CD1c-positive myeloid dendritic cell (primary cell): Measurements from ENCODE around the gene PCP4.
A peak's percentile ranks its signal among the peaks of the same experiment; 100 is the strongest.

Source experiments
- DNase-seq: peaks from one replicate; pipeline ENCODE4 v3.0.0-alpha.2; 2016; ENCODE audit errors: extremely low spot score

Gene PCP4

GRCh38 chr21:39867198-39867650 is at the start of gene PCP4:
Gene PCP4 (plus strand): TSS chr21:39867438. CDS start chr21:39867502, 64 bp downstream.
- peak; percentile 18 for DNase-seq

DNA sequence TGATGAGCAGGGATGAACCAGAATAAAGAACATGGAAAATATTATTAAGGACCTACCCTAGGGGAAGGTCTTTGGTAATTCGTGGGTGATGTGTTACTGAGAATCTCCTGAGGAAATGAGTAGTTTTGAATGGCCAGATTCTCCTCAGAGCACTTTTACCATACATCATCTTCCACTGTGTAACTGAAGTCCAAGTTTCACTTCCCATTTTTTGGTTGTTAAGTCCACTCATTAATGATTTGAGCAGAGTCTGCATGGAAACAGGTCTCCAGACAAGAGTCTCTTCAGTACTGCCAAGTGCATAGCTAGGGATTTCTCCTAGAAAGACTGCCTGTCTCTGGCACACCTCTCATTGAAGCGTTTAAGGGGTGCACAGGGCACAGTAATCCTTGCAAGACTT is 48.7 kb upstream of the PCP4 start:
- DNase-seq = peak; percentile 4

DNA sequence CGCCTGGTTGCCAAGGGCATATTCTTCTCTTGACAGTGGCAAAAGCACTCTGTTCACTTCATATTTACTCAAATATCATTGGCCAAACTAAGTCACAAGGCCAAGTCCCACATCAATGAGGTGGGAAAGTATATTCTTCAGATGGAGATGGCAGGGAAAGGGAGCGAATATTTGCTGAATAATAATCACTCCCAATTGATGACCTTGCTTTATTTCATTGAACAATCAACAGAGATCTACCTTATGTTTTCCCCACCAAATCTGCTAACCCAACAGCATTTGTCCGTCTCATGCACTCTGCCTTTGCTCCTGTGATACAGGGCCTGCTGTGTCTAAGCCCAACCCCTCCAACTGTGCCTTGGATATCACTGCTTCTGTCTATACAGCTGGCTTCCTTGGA is 45.2 kb upstream of the PCP4 start:
- DNase-seq = no peak

DNA sequence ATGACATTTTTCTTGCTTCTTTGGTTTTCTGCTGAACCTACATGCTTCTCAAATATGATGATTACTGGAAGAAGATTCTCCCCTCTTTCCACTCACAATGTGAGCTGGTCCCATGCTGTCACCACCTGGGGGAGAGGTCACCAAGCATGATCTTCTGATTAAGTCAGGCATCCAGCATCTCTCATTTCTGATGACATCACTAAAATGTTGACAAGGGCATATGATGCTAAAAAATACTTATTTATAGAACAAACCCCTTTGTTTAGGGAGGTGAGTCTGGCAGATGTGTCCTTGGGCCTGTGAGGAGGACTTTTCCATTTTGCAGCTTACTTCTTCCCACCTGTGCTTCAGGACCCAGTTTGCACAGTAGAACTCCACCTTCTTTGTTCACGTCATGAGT is 42.0 kb upstream of the PCP4 start:
- no peak for DNase-seq

- DNase-seq = no peak
These were observed 32.7 kb upstream of the PCP4 start for GRCh38 chr21:39834543-39834942.

DNA sequence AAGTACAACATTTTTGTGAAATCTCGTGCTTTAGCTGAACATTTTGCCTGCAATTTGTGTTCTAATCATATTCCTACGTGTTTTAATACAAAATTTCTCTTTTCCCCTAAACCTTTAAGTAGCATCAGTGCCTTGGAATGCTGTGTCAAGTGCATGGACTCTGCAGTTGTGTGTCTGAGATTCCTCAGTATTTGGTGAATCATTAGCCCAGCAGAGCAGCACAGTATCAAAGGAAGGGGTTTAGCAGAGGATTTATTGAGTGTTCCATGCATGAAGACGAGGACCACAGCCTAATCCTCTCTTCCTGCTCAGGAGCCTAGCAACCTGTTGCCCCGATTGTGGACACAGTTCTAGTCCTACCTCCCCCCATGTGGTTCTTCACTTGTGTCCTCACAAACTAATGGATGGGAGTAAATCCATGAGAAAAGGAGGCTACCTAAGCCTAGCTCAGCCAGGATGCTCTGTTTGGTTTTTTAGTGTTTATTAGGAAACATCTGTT is 29.3 kb upstream of the PCP4 start:
- DNase-seq = no peak

DNA sequence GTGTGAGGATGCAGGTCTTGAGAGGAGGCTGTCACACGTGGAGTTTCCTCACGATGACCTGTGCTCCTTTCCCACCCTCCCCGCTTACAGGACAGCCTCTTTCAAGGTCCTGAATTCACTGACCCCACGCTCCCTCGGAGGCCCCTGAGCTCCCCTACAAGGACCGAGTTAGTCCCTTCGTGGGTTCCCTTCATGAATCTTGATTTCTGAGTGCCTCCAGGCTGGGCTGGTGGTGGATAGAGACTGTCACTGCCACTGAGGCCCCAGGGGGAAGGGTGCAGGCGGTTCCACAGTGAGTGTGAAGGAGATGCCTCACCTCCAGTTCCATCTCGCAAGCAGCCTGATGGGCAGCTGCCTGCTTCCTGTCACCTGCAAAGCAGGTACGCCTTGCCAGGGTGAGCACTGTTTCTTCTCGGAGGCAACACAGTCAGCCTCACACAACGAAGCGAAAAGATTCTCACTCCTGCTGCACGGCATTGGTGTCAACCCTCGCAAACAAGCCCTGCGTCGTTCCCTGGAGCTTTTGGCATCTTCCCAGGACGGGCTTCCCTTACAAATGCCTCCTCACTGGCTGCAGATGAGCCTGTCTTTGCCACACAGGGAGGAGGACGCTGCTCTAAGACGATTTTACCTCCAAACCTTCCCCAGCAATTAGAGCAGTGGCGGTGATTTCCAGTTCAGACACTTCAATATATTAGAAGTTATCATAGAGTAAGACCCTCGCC is 26.7 kb upstream of the PCP4 start:
- no peak for DNase-seq

DNA sequence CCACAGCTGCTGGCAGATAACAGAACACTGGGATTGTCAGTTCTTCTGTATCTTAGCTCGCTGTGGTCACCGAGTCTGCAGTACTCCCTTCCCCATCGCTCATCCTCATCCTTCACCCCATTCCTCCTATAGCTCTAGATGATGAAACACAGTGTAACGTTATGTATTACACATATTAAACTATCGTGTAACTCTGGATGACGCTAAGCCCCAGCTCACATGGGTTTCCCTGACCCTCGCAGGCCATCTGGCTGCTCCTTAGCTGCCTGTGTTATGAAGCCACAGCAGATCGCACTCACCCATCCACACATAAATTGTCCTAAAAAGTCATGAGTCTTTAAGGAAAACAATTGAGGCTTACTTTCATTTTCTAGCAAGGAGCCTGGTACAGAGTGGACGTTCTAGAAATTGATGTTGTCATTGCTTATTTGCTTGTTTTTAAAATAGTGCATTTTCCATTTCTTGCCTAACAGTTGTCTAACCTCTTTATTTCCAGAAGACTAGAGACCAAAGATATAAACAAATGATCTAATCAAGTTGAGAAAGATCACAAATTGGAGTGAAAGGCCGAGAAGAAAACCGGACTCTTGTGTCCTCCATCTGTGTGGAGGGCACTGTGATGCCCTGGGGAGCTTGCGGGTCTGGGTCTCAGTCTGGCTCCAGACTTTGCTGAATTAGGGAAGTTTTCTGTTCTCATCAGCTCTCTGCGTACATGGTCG is 24.3 kb upstream of the PCP4 start:
- no peak for DNase-seq

DNA sequence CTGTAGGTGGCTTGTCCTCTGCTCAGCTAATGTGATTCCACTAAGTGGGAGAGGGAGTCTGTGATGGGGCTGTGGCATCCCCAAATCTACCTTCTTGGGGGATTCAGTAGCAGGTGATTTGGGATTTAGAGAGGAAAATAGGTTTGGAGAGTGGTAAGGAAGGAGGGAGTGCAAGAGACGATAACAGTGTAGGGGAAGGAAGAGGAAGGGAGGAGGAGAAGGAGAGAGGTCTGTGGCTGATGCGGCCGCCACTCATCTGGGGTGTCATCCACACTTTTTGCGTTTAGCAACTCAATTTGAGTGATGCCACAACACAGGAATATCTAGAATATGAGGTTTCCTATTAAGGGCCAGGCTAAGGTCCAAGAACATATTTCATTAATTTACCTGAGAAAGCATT is 23.8 kb upstream of the PCP4 start:
- no peak for DNase-seq

GRCh38 chr21:39843916-39844315 is 23.3 kb upstream of the PCP4 start:
- no peak for DNase-seq

DNA sequence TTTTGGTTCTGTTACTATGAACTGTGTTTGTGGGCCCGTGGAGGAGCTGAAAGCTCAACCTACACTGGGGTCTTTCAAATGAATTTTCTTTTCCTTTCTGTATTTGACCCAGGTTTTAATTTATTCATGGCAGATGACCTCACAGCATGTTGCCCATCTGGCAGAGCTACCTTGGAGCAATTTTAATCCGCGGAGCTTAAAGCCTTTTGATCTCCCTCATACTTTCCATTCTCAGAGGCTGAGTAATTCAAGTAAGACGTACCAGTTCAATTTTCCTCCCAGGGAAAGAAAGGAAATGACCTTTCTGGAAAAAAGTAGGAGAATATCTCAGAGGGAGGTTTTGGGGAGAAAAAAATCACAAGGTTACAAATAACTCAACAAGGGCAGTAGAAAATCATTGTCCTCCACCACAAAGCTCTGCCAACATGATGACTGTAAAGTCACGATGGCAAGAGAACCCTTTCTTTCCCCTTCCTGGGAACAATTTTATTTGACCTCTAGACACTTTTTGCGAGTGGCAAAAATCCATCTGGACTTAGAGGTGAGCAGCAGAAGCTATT is 21.6 kb upstream of the PCP4 start:
- no peak for DNase-seq

GRCh38 chr21:39847877-39848276 is 19.4 kb upstream of the PCP4 start:
- no peak for DNase-seq

- no peak for DNase-seq
These were observed 18.1 kb upstream of the PCP4 start for GRCh38 chr21:39849014-39849655.

- no peak for DNase-seq
These were observed 16.9 kb upstream of the PCP4 start for GRCh38 chr21:39850333-39850732.

- DNase-seq = no peak
These were observed 16.1 kb upstream of the PCP4 start for GRCh38 chr21:39851002-39851618.

GRCh38 chr21:39852021-39852721 is 15.1 kb upstream of the PCP4 start:
- DNase-seq = no peak

DNA sequence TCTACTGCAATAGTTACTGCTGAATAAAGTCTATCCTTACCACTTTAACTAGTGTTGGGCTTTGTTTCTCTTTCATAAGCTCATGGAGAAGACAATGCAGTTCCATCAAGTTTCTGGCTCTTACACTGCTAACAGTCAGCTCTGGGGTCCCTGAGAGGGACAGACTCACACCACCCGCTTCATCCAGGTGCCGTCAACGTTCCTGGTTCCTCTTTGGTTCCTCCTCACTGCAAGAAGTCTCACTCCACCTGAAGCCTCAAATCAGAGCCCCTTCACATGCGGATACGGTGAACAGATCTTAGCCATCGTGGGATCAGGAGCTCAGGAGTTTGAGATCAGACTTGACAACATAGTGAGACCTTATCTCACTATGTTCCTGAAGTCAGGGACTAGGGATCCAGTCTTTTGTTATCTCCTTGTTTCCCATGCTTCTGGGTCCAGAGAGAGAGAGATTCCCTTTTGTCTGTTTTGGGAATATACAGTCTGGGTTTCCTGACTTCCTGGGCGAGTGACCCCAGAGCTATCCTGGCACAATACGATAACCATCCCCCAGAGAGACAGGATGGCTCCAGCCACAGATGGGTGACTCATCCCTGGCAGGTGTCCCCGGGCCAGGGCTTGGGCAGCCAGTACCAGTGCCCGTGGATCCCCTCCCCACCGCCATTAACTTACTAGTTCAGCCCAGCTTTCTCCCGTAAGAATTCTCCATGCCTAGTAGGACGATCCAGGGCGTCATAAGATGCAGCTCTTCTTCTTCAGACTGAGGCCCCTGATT is 14.3 kb upstream of the PCP4 start:
- no peak for DNase-seq

GRCh38 chr21:39854572-39854971 is 12.7 kb upstream of the PCP4 start:
- DNase-seq = no peak

DNA sequence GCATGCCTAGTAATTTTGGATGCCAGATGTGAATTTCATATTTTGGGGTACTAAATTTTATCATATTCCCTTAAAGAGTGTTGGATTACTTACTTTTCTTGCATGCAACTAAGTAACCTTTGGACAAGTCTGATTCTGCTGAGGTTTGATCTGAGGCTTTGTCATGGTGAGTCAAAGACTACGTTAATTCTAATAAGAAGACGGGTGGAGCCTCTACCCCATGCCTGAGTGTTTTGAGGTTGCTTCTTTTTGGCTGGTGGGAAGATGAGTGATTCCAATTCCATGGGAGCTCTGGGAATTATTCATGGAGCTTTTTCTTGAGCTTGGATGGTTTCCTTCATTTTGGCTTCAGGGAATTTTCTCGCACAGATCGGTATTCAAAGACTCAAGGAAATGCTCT is 11.6 kb upstream of the PCP4 start:
- no peak for DNase-seq

GRCh38 chr21:39860600-39860999 is 6.6 kb upstream of the PCP4 start:
- no peak for DNase-seq

DNA sequence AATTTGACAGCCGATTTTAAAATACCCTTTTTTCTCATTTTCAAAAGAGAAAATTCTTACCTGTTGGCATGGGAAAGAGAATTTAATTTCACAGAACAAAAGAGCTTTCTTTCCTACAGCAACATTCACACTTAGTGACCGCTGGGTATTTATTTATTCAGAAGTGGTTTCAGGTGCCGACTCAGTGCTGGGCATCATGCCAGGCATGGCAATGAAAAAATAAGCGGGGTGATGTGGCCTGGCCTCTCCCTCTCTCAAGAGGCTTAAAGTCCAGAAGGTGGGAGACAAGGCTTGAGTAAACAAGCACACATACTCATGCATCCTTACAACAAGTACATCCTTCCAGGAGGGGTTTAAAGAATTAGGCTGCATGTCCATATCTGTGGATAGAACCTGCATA is 4.1 kb upstream of the PCP4 start:
- no peak for DNase-seq
